GM18867 (cell line): ENCODE data around the gene PTPRS.
A peak's percentile ranks its signal among the peaks of the same experiment; 100 is the strongest.
"Not testable (repeated sequence)": the region's sequence is repeated elsewhere in the genome, so short reads cannot be mapped to it uniquely, and the experiment has no call there.

ENCODE experiments used
- ATAC-seq: cut with Tn5 transposase; IDR thresholded peaks from one replicate; pipeline ENCODE4 v1.9.1; 2021; ENCODE audit warnings: mild to moderate bottlenecking, moderate library complexity; ENCODE audit not compliant: unreplicated experiment

PTPRS gene

DNA sequence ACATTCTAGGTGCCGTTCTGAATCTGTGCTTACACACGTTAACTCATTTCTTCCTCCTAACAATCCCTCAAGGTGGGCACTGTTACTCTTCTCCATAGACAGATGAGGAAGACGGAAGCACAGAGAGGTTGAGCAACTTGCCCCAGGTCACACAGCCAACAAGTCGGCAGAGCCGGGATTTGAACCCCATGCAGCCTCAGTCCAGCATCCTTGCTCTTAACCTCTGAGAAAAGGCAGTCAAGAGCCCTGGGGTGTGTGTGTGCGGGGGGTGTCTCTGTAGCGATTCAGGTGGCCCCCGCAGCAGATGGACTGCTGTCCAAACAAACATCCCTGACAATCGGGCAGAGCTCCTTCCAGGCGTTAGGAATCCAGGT, 6.3 kb downstream of the PTPRS start:
- no peak for ATAC-seq

GRCh38 chr19:5333581-5334365, 6.8 kb downstream of the PTPRS start:
- no peak for ATAC-seq

GRCh38 chr19:5332501-5332900, 8.1 kb downstream of the PTPRS start:
- ATAC-seq: no peak

DNA sequence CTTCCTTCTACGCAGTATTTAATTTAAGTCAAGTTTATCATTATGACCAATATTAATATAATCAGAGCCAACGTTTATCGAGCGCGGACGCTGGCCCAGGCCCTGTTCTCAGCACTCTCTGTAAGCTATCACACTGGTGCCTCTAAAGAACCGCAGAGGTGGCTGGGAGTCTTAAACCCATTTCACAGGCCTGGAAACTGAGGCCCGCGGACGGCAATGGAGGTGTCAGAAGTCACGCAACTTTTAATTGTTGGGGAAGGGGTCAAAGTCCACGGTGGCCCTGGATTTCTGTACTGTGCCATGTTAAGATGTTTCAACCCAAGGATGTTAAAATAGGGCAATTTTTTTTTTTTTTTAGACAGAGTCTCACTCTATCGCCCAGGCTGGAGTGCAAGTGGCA, 8.8 kb downstream of the PTPRS start:
- ATAC-seq: no peak

GRCh38 chr19:5330307-5330720, 10.3 kb downstream of the PTPRS start:
- no peak for ATAC-seq

- ATAC-seq: no peak
Observed at GRCh38 chr19:5329141-5329540, 11.5 kb downstream of the PTPRS start.

- ATAC-seq: not testable (repeated sequence)
Observed at GRCh38 chr19:5328407-5328806, 12.2 kb downstream of the PTPRS start.

- ATAC-seq: no peak
Observed at GRCh38 chr19:5326986-5327623, 13.5 kb downstream of the PTPRS start.

DNA sequence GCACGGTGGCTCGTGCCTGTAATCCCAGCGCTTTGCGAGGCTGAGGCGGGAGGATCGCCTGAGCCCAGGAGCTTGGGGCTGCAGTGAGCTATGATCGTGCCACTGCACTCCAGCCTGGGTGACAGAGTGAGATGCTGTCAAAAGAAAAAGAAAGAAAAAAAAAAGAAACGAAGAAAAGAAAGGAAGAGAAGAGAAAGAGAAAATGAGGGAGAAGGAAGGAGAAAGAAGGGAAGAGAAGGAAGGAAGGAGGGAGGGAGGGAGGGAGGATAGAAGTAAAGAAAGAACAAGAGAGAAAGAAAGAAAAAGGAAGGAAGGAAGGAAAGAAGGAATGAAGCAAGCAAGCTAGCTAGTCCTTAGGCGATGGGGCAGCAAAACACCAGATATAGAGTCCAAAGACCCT, 14.1 kb downstream of the PTPRS start:
- no peak for ATAC-seq

GRCh38 chr19:5324947-5325346, 15.7 kb downstream of the PTPRS start:
- ATAC-seq: no peak

- no peak for ATAC-seq
Observed at GRCh38 chr19:5323475-5323811, 17.2 kb downstream of the PTPRS start.

- peak; percentile 73 for ATAC-seq
Observed at GRCh38 chr19:5321851-5322681, 18.5 kb downstream of the PTPRS start.

DNA sequence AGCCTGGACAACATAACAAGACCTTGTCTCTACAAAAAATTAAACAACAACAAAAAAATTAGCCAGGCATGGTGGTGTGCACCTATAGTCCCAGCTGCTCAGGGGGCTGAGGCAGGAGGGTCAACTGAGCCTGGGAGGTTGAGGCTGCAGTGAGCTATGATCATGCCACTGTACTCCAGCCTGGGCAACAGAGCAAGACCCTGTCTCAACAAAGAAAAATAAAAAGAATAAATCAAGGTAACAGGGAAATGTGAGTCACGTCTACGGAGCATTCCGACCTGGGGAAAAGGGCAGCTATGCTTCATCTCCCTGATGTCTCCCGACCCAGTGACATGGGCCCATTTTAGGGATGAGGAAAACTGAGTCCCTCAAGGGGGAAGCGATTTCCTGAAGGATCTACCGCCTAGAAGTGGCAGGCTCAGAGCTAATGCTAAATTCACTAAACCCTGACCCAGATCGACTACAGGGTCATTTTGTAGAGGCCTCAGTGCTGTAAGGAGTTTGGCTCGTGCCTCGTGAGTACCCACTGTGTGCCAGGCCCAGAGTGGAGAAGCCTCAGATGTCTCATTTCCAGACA, 19.5 kb downstream of the PTPRS start:
- ATAC-seq: no peak

GRCh38 chr19:5319516-5319915, 21.1 kb downstream of the PTPRS start:
- no peak for ATAC-seq

DNA sequence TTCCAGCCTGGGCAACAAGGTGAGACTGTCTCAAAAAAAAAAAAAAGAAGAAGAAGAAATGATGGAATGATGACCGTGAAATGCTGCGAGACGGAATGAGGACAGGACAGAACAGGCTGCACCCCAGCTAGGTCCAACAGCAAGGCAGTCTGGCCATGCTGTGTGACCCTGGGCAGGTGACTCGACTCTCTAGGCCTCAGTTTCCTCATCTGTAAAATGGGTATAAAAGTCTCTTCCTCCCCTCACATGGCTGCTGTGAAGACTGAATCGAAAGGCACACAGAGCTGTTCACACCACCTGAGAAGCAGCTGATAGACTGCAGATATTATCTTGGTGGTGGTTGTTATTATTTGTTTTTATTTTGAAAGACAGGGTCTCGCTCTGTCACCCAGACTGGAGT, 22.3 kb downstream of the PTPRS start:
- ATAC-seq: no peak

GRCh38 chr19:5317321-5317720, 23.3 kb downstream of the PTPRS start:
- ATAC-seq: no peak

DNA sequence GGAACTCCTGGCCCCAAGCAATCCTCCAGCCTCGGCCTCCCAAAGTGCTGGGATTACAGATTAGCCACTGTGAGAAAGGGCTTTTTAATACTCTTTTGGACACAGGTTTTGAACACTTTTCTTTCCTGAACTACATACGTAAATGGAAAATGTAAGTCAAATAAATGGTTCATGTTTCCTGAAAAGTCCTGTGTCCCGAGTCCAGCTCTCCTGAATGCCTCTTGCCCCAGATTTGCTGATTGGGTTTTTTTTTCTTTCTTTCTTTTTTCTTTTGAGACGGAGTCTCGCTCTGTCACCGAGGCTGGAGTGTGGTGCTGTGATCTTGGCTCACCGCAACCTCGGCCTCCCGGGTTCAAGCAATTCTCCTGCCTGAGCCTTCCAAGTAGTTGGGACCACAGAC, 24.5 kb downstream of the PTPRS start:
- no peak for ATAC-seq

GRCh38 chr19:5314907-5315298, 25.7 kb downstream of the PTPRS start:
- ATAC-seq: no peak

- ATAC-seq: no peak
Observed at GRCh38 chr19:5314012-5314906, 26.4 kb downstream of the PTPRS start.

- ATAC-seq: no peak
Observed at GRCh38 chr19:5313307-5313706, 27.3 kb downstream of the PTPRS start.

- ATAC-seq: no peak
Observed at GRCh38 chr19:5312058-5312457, 28.6 kb downstream of the PTPRS start.
